OCI-LY7 (cell line): ENCODE measurements around the gene KLRB1. TPM values are rescaled to one million over a fixed set of nuclear protein-coding genes. Genes with fewer than 3 reads are reported as not detected.

Experiments
- Bru-seq: library from RNA; stranded (reverse); fragments of 400-500 nt; gene quantifications from one replicate; lab custom pipeline; 2021; lab: Mats Ljungman, UMichigan
- BruChase-seq, 2 experiments: library from RNA; stranded (reverse); fragments of 400-500 nt; gene quantifications; one replicate each; lab custom pipeline; 2021; lab: Mats Ljungman, UMichigan
- BruUV-seq: library from RNA; stranded (reverse); fragments of 400-500 nt; replicated peaks from 2 replicates; lab custom pipeline; 2021; lab: Mats Ljungman, UMichigan
- CTCF ChIA-PET: fragments of 300-600 bp; sonication (Branson Sonifier 250); formaldehyde crosslinking; loops from one replicate; lab custom pipeline; 2022; ENCODE audit warnings: antibody characterized with exemption; ENCODE audit not compliant: unreplicated experiment; lab: Charles Lee
- POLR2A ChIA-PET: fragments of 300-600 bp; sonication (Branson Sonifier 250); formaldehyde crosslinking; loops from one replicate; lab custom pipeline; 2022; ENCODE audit warnings: antibody characterized with exemption; lab: Charles Lee
- DNase-seq: peaks from one replicate; pipeline ENCODE4 v3.0.0-alpha.2; 2015; ENCODE audit warnings: low spot score
- H2AFZ ChIP-seq: fragments of 200-600 bp; sonication (generic), shearing (Covaris generic); 2 replicates; pipeline ENCODE4 v1.6.1; 2014; ENCODE audit warnings: mild to moderate bottlenecking, antibody characterized with exemption, low read length, moderate library complexity
- H3K27ac ChIP-seq: fragments of 200-600 bp; sonication (generic); 2 replicates; pipeline ENCODE4 v1.5.1; 2014; ENCODE audit warnings: mixed run types, low read depth, mild to moderate bottlenecking, moderate library complexity, low read length, inconsistent platforms; ENCODE audit not compliant: poor library complexity, severe bottlenecking
- H3K36me3 ChIP-seq: fragments of 200-600 bp; sonication (generic); 2 replicates; pipeline ENCODE4 v1.6.1; 2014; ENCODE audit warnings: mild to moderate bottlenecking, antibody characterized with exemption, low read length, moderate library complexity, mixed read lengths; ENCODE audit not compliant: insufficient read depth
- H3K4me1 ChIP-seq: fragments of 200-600 bp; sonication (generic); 2 replicates; pipeline ENCODE4 v1.5.1; 2014; ENCODE audit warnings: mild to moderate bottlenecking, low read length; ENCODE audit not compliant: insufficient read depth, poor library complexity, severe bottlenecking
- H3K4me2 ChIP-seq: fragments of 200-600 bp; sonication (generic); 2 replicates; pipeline ENCODE4 v1.6.1; 2014; ENCODE audit warnings: mild to moderate bottlenecking, low read length
- H3K4me3 ChIP-seq: fragments of 200-600 bp; sonication (generic); 2 replicates; pipeline ENCODE4 v1.5.1; 2014; ENCODE audit warnings: mild to moderate bottlenecking, low read depth, low read length; ENCODE audit not compliant: poor library complexity, severe bottlenecking
- H3K79me2 ChIP-seq: fragments of 200-600 bp; sonication (generic); 2 replicates; pipeline ENCODE4 v1.6.1; 2016; ENCODE audit warnings: low read depth, mild to moderate bottlenecking, low read length, moderate library complexity, mixed read lengths; ENCODE audit not compliant: insufficient read depth
- H3K9me2 ChIP-seq: fragments of 200-600 bp; sonication (generic); 2 replicates; pipeline ENCODE4 v1.6.1; 2016; ENCODE audit warnings: mild to moderate bottlenecking, low read length, mixed read lengths; ENCODE audit not compliant: insufficient read depth
- H3K9me3 ChIP-seq: fragments of 200-600 bp; sonication (generic); 2 replicates; pipeline ENCODE4 v1.6.1; 2014; ENCODE audit warnings: mild to moderate bottlenecking, mixed run types, low read length, mixed read lengths
- H4K20me1 ChIP-seq: fragments of 200-600 bp; sonication (generic); 2 replicates; pipeline ENCODE4 v1.6.1; 2014; ENCODE audit warnings: mild to moderate bottlenecking, antibody characterized with exemption, low read length, moderate library complexity, mixed read lengths; ENCODE audit not compliant: insufficient read depth
- CTCF ChIP-seq: fragments of 200-600 bp; sonication (generic); conservative IDR thresholded peaks from 2 replicates; pipeline ENCODE4 v1.5.1; 2014; ENCODE audit warnings: mild to moderate bottlenecking, antibody characterized with exemption, low read length, moderate library complexity, mixed read lengths
- EZH2phosphoT487 ChIP-seq: fragments of 200-600 bp; sonication (generic); IDR thresholded peaks from 2 replicates; pipeline ENCODE4 v1.6.1; 2018; ENCODE audit warnings: low read depth, borderline replicate concordance, mild to moderate bottlenecking, mixed run types, antibody characterized with exemption, low read length, moderate library complexity, mixed read lengths
- intact Hi-C: fragments of 100-400 bp; cut with micrococcal nuclease; formaldehyde crosslinking; loops from one replicate; pipeline ENCODE4 v1.10.0; 2022; ENCODE audit not compliant: unreplicated experiment
- long read RNA-seq: library from polyadenylated mRNA; stranded (forward); transcript quantifications from one replicate; pipeline ENCODE4 v2.0.0, GENCODE V29; 2022
- total RNA-seq, 2 experiments: library from RNA; depleted of rRNA in 1 of 2; stranded (reverse); fragments of >200 nt in 1 of 2; shearing (Covaris generic) in 1 of 2; gene quantifications; 2 replicates each; pipeline ENCODE4 v1.2.3, GENCODE V29; 2014 to 2022

Gene KLRB1
- not detected in 2 replicates for total RNA-seq (2014; rRNA removed; shearing (Covaris generic))
- not detected in 2 replicates for total RNA-seq (2022)
- percentile 24 among the genes with signal in this experiment for Bru-seq, nascent RNA
- BruChase-seq, experiment 1, labeled RNA remaining after a 6-hour chase, result percentile 18 among the genes with signal in this experiment
- BruChase-seq, experiment 2, labeled RNA remaining after a 2-hour chase, result percentile 23 among the genes with signal in this experiment
- long read RNA-seq, result 0 reads

GRCh38 chr12:9607716-9608115 is at the start of gene KLRB1:
TSS of gene KLRB1 (minus strand) at chr12:9607916. CDS start at chr12:9607839, 77 bp downstream.
- no peak for DNase-seq
- no peaks in the 10 kb centered on the region for H3K4me1 ChIP-seq
- no peaks in the 10 kb centered on the region for H3K79me2 ChIP-seq
- H3K4me2 ChIP-seq, result no peak within 1 kb of the TSS
- POLR2A ChIA-PET, result interaction anchor here (0.6 to 0.9 kb wide), 2 partner anchors 74 to 103 kb away, joined by 3 to 4 read pairs; no protein-coding TSS in a partner anchor
- H3K9me2 ChIP-seq, result no peaks in the 10 kb centered on the region
- H4K20me1 ChIP-seq, result no peaks in the 10 kb centered on the region
- no peaks in the 10 kb centered on the region for H3K9me3 ChIP-seq
- CTCF ChIA-PET, result no interaction called here
- no peak within 1 kb of the TSS for H3K4me3 ChIP-seq
- TF ChIP-seq EZH2phosphoT487 (no peak), CTCF (no peak)
- H2AFZ ChIP-seq, result no peak within 1 kb of the TSS
- no peak within 1 kb of the TSS for H3K27ac ChIP-seq
- no TSS peak for BruUV-seq
- intact Hi-C loops, result no loop called here
- no peaks in the 10 kb centered on the region for H3K36me3 ChIP-seq

GRCh38 chr12:9651265-9651729 is 43.6 kb upstream of the KLRB1 start:
- Histone ChIP-seq H2AFZ (no peak overlapping the region; the same call in 1 of the 2 replicates), H3K9me2 (no peaks in the 10 kb centered on the region), H3K79me2 (peaks cover 57% of the 10 kb centered on the region), H4K20me1 (no peaks in the 10 kb centered on the region), H3K4me1 (peaks cover 59% of the 10 kb centered on the region), H3K27ac (peak overlapping the region; percentile 98), H3K4me3 (peak overlapping the region; percentile 91), H3K4me2 (peak overlapping the region; percentile 83), H3K36me3 (peaks cover 56% of the 10 kb centered on the region), H3K9me3 (no peaks in the 10 kb centered on the region; the same call in 1 of the 2 replicates)
- BruUV-seq, result no TSS peak
- TF ChIP-seq EZH2phosphoT487 (no peak), CTCF (no peak)
- intact Hi-C loops, result no loop called here
- ChIA-PET POLR2A (interaction anchor here (0.6 to 11.3 kb wide), 10 partner anchors 17 to 738 kb away, joined by 3 to 146 read pairs (median 4); partner anchors contain the start of gene CLEC2D), CTCF (no interaction called here)
- DNase-seq, result peak; percentile 60
